Measurements from ENCODE around the gene FHOD1.

The FHOD1 gene

DNA sequence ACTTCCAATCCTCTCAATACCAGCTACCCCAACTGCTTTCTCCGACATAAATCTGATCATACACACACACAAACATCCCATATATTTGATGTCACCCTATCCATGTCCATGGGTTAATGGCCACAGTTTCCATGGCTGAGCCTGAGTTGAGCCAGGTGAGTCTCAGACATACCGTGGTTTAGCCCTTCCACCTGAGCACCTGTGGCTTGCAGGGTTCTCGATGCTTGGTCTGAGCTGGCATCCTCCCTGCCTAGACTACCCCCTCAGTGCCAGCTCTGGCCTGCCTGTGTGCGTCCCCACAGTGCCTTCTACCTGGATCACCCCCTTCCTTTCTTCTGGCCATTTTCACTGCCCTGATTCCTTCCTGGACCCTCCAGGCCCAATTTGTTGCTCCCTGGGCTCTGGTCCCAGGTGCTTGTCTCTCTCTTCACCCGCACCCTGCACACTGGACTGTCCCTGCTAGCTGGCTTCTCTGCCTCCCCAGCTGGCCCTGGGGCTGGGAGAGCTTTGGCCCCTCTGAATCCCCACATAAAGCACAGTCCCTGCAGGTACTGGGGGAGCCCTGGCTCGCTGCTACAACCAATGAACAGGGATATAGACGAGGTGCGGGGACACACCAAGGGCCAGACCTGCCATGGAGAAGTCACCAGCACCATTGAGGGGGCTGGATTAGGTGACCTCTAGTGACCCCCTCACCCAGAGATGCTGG, 41.0 kb downstream of the FHOD1 start:
- DNase-seq (ENCODE audit: low read depth, low spot score), result no peak
- TF ChIP-seq CTCF (IDR thresholded peaks at IDR 0.05; ENCODE audit: low read depth, low read length), result no peak
- H3K4me3 ChIP-seq (ENCODE audit: low read depth, low read length), result no peak overlapping the region
- in situ Hi-C loops (cut with HindIII; ENCODE audit: low sequenced_read_pairs), result no loop called here

GRCh38 chr16:67204076-67204475, 43.2 kb downstream of the FHOD1 start:
- TF ChIP-seq CTCF (IDR thresholded peaks at IDR 0.05; ENCODE audit: low read depth, low read length), result no peak
- in situ Hi-C loops (cut with HindIII; ENCODE audit: low sequenced_read_pairs), result no loop called here
- DNase-seq (ENCODE audit: low read depth, low spot score), result no peak
- no peak overlapping the region for H3K4me3 ChIP-seq (ENCODE audit: low read depth, low read length)

DNA sequence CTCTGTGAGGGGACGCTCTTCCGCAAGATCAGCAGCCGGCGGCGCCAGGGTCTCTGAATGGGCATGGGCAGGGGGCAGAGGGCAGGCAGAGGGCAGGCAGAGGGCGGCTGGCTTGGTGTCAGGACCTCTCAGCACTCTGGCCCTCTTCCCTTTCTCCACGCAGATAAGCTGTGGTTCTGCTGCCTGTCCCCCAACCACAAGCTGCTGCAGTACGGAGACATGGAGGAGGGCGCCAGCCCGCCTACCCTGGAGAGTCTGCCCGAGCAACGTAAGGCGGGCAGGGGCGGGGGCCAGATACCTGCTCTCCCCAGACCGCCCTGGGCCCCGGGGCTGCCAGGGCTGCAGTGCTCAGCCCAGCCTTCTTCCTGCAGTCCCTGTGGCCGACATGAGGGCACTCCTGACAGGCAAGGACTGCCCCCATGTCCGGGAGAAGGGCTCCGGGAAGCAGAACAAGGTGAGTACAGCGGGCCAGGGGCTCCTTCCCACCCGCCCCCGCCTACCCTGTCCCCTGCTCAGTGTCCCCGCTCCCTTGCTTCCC, 44.3 kb downstream of the FHOD1 start:
- no peak for TF ChIP-seq CTCF (IDR thresholded peaks at IDR 0.05; ENCODE audit: low read depth, low read length)
- in situ Hi-C loops (cut with HindIII; ENCODE audit: low sequenced_read_pairs), result no loop called here
- no peak overlapping the region for H3K4me3 ChIP-seq (ENCODE audit: low read depth, low read length)
- DNase-seq (ENCODE audit: low read depth, low spot score), result no peak

DNA sequence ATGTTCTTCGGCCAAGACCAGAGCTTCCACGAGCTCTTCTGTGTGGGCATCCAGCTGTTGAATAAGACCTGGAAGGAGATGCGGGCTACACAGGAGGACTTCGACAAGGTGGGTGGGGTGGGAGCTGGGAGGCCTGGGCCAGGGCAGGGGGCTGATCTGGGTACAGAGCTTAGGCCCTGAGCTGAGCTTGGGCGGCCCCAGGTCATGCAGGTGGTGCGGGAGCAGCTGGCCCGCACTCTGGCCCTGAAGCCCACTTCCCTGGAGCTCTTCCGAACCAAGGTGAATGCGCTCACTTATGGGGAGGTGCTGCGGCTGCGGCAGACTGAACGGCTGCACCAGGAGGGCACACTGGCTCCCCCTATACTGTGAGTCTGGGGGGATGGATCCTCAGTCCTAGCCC, 44.9 kb downstream of the FHOD1 start:
- no peak for DNase-seq (ENCODE audit: low read depth, low spot score)
- no peak overlapping the region for H3K4me3 ChIP-seq (ENCODE audit: low read depth, low read length)
- in situ Hi-C loops (cut with HindIII; ENCODE audit: low sequenced_read_pairs), result no loop called here
- TF ChIP-seq CTCF (IDR thresholded peaks at IDR 0.05; ENCODE audit: low read depth, low read length), result no peak

DNA sequence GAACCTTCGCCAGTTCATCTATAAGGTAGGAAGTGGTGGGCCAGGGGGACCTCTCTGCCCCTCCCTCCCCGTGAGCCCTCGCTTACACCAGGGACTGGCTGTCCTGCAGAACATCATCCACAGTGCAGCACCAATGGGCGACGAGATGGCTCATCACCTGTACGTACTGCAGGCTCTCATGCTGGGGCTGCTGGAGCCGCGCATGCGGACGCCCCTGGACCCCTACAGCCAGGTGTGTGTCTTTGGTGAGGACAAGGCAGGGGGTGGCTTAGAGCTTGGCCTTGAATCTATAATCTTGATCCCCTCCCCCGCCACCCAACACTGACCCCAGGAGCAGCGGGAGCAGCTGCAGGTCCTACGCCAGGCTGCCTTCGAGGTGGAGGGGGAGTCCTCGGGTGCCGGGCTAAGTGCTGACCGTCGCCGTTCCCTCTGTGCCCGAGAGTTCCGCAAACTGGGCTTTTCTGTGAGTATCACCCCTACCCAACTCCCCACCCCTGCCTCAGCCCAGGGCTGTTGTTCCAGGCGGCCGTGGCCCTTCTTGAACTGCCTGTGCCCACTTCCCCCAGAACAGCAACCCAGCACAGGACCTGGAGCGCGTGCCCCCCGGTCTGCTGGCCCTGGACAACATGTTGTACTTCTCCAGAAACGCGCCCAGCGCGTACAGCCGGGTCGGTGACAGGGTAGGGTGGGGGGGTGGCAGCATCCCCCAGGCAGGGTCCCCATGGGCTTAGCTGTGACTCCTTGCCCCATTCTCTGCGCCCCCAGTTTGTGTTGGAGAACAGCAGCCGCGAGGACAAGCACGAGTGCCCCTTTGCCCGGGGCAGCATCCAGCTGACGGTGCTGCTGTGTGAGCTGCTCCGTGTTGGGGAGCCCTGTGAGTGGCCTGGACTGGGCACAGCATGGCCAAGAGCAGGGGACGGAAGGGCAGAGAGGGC, 45.6 kb downstream of the FHOD1 start:
- in situ Hi-C loops (cut with HindIII; ENCODE audit: low sequenced_read_pairs), result no loop called here
- no peak overlapping the region for H3K4me3 ChIP-seq (ENCODE audit: low read depth, low read length)
- TF ChIP-seq CTCF (IDR thresholded peaks at IDR 0.05; ENCODE audit: low read depth, low read length), result no peak
- DNase-seq (ENCODE audit: low read depth, low spot score), result no peak

- no peak for TF ChIP-seq CTCF (IDR thresholded peaks at IDR 0.05; ENCODE audit: low read depth, low read length)
- no peak for DNase-seq (ENCODE audit: low read depth, low spot score)
- in situ Hi-C loops (cut with HindIII; ENCODE audit: low sequenced_read_pairs), result no loop called here
- H3K4me3 ChIP-seq (ENCODE audit: low read depth, low read length), result no peak overlapping the region
Measured at GRCh38 chr16:67200491-67200890, 46.8 kb downstream of the FHOD1 start.
